Fibroblast of peridontal ligament (primary cell): Measurements from ENCODE around the gene NFASC.
A peak's percentile ranks its signal among the peaks of the same experiment; 100 is the strongest.

ENCODE experiments used
- DNase-seq: peaks from one replicate; pipeline ENCODE4 v3.0.0-alpha.2; 2010; ENCODE audit errors: extremely low read depth

The NFASC gene

DNA sequence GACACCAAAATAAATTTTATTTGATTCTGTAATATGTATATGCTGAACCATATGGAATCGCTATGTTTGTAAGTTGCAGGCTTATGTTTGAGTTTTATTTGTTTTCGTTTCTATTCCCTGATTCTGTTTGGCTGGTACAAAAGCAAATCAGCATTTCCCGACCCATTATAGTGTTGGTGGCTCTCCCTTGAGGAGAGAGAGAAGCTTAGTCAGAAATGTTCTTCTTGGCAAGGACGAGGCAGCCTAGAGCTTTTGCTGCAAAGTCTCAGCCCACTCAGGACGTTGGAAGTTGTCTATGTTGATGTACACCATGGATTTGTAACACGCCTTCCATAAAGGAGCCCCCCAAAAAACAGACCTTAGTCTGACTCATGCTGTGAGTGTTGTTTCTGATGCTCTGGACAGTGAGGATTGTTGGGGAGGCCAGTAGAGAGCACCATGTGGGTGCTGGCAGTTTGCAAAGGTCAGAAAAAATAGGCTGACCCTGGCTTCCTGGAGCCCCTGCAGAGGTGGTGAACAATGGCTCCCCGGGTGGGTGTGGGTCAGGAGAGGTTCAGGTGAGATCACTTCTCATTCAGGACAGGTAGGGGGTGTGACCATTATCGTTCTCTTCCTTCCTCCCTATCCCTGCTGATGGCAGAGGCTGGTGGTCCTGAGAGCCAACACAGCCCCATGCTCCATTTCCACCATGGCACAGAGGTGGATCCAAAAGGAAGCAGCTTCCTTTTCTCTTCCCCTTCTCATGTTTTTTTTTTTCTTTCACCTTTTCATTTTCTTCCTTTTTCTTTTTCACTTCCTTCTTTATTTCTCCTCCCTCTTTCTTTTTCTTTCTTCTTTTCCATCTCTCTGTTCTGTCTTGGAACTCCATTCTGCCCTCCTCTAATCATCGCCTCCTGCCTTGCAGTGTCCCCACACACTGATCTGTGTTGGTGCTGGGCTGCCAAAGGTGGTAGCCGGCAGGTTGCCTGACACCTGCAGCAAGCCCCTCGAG, 88.0 kb downstream of the NFASC start:
- DNase-seq, result no peak

DNA sequence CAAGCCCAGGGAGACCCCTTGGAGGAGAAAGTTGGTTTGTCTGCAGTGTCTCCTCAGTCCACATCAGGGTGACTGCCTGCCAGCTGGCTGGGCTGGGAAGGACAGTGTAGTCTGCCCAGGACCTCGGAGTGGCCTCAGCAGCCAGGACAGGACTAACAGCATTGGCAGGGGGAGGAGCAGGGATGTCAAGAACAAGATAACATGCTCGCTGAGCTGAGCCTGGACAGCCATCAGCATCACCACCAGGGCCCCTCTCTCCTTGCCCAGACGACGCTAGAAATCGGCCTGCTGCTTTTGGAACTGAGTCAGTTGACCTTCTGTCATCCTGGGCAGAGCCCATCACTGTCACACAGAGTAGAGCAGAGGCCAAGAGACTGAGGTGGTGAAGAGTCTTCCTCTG, 88.7 kb downstream of the NFASC start:
- DNase-seq, result no peak

GRCh38 chr1:204959836-204960235, 89.2 kb downstream of the NFASC start:
- no peak for DNase-seq

DNA sequence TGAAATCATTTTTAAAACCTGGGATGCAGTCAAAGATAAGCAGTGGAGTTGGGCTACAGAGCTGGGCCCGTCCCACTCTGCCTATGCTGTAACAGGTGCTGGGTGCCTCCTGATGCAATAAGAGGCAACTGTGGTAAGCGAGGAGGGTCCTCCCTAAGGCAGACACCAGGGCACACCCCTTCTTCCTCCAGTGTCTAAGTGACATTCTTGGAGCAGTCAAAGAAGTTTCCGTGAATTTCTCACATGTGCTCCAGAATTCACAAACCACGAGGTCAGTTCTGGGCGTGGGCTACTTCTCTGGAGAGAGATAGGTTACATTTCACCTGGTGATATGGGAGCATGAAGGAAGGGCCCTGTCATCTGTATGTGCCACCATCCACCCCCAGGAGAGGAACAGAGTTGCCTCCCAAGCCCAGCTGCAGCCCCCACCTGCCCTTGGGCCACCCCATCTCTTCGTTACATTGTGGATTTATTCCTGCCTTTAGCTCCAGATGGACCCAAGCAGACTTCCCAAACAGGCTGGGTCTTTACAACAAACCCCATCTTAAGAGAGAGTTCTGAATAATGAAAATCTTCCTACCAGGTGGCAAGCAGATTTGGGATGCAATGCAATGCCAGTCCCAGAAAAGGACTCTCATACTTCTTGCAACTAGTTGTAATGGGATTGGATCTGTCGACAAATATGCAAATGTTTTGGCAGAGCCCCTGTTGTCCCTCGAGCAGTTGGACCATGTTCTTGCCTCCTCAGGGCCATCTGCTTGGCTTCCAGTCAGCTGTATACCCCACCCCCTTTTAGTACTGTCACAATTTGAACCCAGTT, 89.9 kb downstream of the NFASC start:
- no peak for DNase-seq

DNA sequence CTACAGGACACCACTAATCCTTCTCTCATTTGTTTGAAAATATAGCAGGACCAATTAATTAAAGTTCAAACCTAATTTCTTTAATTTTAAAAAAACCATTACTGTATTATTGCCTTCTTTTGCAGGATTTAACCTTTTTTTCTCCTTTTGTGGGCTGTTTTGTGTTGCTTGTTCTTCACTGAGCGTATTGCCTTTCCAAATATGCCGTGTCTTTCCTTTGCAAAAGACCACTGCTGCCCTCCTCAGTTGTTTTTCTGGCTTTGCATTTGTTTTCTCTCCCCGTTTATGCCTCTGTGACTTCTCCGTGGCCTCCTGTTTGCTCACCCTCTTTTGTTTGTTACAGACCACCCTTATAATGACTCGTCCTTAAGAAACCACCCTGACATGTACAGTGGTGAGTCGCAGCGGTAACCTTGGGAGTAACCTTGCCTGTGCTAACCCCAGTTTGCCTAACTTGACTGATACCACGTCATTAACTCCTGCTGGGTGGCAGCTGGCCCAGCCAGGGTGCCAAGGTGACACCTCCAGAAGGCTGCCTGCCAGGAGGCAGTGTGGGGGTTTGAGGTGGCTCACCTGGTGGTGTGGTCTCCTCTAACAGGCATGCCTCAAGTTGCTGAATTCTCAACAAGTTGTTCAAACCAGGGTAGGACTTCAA, 91.2 kb downstream of the NFASC start:
- DNase-seq, result peak; percentile 7

- DNase-seq, result no peak
Observed at GRCh38 chr1:204962742-204963632, 92.3 kb downstream of the NFASC start.

DNA sequence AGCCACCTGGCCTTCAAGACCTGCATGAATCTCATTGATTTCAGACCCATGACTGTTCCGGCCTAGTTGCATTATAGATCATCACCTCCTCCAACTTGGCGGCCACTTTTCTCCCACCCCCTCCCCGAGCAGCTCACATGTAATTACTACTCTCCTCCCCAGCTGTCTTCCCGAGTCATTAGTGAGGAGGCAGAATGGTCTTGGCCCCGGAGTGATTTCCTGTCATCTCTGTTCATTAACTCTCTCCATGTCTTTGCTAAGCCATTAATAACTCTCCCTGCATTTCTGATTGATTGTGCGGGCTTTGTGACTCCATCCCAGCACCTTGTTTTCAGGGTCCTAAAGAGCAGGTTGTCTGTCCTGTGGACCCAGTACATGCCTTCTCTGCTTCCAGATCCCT, 96.8 kb downstream of the NFASC start:
- DNase-seq, result no peak

- DNase-seq, result no peak
Observed at GRCh38 chr1:204968135-204968534, 97.5 kb downstream of the NFASC start.

GRCh38 chr1:204968951-204969350, 98.3 kb downstream of the NFASC start:
- no peak for DNase-seq

- no peak for DNase-seq
Observed at GRCh38 chr1:204970937-204971336, 100.3 kb downstream of the NFASC start.

DNA sequence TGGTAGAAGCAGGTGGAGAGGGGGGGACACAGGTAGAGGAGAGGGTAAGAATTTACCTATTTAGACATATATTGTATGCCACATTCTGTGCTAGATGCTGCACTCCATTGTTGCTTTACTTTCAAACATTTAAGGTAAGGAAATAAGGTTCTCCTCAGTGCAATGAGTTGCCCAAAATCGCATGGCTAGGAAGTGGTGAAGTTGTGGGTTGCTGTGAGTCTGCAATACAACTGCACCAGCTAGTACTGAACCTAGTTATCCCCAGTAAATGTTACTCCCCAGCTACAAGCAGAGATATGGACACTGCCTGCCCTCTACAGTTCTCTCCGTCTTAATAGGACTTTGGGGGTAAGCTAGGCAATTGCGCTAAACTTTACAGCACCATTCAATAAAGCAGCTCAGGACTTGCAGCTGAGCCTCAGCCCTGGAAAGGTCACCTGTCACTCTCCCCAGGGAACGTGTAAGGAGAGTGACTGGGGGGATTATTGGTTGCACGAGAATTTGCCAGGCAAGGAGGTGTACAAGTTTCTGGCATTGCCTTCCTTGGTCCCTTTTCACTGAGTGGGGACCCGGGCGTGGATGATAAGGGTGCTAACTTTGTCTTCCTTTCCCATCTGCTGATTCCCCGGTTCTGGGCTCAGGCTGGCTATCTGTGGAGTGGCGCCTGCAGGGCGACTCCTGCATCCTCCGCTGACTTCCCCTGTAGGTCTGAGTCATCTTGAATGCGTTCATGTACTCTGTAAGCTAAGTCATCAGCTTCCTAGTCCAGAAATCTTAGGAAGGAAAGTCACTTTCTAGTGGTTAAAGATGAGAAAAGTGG, 101.1 kb downstream of the NFASC start:
- DNase-seq, result peak; percentile 73

GRCh38 chr1:204972426-204972825, 101.8 kb downstream of the NFASC start:
- peak; percentile 30 for DNase-seq

DNA sequence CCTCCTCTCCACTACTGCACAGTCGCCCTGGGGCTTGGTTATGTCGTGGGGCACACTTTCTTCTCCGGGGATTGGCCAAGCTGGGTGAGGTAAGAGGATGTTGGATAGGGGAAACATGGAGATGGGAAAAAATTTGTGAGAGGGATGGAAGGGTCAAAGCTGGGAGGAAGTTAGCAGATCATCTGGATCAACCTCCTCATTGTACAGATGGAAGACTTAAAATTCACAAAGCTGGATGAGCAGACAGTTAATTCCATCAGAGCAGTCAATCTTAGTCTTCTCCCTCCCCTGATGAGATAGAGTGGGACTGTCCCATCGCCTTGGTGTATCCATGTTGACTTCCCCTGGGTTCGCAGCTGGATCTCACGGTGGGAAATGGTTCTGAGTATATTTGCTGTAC, 102.8 kb downstream of the NFASC start:
- no peak for DNase-seq

- no peak for DNase-seq
Observed at GRCh38 chr1:204974327-204974726, 103.7 kb downstream of the NFASC start.

DNA sequence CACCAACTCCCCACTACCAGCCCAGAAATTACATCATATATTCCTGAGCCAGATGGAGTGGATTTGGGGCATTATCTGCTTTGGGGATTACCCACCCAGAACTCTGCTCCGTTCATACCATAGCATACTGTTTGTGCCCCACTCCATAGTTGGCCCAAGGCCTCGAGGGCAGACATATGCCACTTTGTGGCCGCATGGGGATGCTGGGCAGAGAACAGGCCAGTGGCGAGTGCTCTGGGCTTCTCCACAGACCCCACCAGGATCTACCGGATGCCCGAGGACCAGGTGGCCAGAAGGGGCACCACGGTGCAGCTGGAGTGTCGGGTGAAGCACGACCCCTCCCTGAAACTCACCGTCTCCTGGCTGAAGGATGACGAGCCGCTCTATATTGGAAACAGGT, 104.4 kb downstream of the NFASC start:
- DNase-seq, result no peak

- DNase-seq, result peak; percentile 47
Observed at GRCh38 chr1:204975568-204976235, 105.0 kb downstream of the NFASC start.

- DNase-seq, result no peak
Observed at GRCh38 chr1:204976646-204977045, 106.0 kb downstream of the NFASC start.

GRCh38 chr1:204977318-204977717, 106.7 kb downstream of the NFASC start:
- DNase-seq, result no peak

- no peak for DNase-seq
Observed at GRCh38 chr1:204978782-204979181, 108.1 kb downstream of the NFASC start.

DNA sequence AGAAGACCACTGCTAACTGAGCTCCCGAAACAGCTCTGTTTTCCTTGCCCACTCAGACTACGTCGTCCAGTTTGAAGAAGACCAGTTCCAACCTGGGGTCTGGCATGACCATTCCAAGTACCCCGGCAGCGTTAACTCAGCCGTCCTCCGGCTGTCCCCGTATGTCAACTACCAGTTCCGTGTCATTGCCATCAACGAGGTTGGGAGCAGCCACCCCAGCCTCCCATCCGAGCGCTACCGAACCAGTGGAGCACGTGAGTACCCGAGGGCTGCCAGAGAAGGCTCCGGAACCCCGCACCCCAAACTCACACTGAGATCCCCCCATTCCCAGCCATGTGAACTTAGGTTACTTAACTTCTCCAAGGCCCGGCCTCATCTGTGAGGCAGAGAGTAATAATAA, 108.6 kb downstream of the NFASC start:
- DNase-seq, result no peak
